Jurkat, Clone E6-1 (cell line): ENCODE data around the gene ZNF582.
"Not testable (repeated sequence)": the region's sequence is repeated elsewhere in the genome, so short reads cannot be mapped to it uniquely, and the experiment has no call there.

Experiments used
- DNase-seq: peaks from one replicate; pipeline ENCODE4 v3.0.0-alpha.2; 2011; ENCODE audit warnings: low read depth, low spot score
- H3K4me3 ChIP-seq: 2 replicates; pipeline ENCODE4 v1.5.1; 2011; ENCODE audit warnings: mild to moderate bottlenecking, low read length, control low read depth, moderate library complexity

The ZNF582 gene

DNA sequence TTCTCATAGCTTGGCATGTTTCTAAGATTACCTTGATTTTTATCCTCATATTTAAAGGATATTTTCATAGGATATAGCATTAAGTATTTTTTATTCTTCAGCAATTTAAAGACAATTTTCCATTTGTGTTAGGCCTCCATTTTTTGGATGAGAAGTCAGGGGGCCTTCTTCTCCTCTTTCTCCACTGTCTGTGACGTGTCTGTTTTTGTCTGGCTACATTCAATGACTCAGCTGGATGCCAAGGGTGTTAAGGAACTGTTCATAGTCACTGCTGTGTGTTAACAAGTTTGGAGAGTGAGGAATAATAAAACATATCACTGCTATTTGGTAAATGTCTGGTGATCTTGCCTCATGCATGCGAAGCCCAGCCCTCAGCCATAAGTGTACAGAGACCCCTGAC is 36.4 kb downstream of the ZNF582 start:
- DNase-seq = no peak
- no peak overlapping the region for H3K4me3 ChIP-seq

DNA sequence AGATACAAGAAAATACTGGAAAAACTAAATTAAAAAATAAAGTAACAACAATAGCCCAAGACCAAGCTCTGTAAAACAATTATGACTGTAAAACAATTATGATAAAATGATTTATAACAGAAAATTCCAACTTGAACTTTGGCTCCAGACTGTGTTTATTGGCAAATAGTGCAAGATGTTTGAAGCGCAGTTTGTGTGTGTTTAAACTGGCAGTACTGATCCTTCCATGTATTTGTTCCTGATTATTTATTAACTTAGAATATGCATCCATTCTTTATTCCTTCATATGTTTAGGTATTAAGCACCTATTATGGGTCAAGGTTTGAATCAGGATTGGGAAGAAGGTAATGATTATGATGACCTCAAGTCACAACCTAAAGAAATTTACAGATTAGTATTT is 37.8 kb downstream of the ZNF582 start:
- H3K4me3 ChIP-seq = no peak overlapping the region
- no peak for DNase-seq

DNA sequence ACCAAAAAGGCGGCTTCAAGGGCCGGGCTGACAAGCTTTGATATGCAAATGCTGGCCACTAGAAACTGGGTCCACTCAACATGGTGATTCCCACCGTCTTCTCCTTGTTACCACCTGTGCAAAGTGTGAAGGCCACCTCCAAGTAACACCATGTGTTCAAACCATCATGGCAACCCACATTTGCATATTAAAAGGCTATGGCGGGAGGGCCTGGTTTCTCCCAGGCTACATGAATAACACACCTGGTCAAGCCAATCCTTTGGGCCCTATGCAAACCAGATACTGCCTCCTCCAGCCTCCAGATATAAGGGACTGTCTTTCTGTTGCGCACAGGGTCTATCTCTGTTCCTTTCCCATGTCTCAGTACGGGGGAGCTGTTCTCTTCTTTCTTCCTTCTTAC is 42.1 kb downstream of the ZNF582 start:
- no peak for DNase-seq
- no peak overlapping the region for H3K4me3 ChIP-seq

DNA sequence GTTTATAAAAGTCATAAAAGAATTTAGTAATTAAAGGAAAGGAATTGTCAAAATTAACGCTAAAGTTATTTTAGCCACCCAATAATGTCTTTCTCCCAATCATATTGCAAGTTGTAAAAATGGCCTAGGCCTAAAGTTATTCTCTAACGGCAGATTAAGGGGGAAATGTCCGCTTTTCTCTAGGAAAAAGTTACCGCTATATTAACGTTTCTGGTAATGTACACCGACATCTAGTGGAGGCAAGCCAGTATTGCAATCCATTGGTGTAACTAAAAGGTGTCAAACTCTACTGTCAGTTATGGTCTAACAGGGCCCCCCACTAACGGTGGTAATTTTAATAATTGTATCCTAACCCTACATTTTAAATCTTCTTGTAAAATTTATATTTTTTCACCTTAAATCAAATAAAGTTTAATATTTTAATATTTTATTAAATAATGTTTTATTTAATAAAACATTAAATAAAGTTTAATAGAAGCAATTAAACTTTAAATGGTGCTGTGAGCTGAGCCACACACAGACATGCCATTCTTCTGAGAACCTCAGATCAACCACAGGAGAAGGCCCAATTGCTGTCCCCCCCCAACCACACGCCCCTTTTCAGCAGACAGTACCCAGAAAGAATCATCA is 42.8 kb downstream of the ZNF582 start:
- DNase-seq = peak; percentile 71
- H3K4me3 ChIP-seq = no peak overlapping the region

DNA sequence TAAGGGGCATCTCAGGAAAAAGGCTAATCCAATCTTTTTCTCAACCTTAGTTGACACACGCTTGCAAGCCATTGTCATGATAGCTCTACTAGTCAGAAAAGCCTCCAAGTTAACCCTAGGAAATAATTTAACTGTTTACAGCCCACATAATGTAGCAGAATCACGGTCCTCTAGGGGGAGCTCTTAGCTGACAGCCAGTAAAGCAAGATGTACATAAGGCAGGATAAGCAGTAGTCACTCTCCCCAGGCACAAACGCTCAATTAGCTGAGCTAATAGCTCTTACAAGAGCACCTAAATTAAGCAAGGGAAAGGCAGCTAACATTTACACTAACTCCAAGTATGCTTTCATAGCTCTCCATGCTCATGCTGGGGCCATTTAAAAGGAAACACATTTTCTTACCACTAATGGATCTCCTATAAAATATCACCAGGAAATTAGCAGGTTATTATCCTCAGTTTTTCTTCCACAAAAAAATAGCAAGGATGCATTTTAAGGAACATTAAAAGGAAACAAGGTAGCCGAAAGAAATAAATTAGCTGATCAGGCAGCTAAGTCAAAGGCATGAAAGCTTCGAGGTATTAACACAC is 45.0 kb downstream of the ZNF582 start:
- DNase-seq = peak; percentile 17
- H3K4me3 ChIP-seq = no peak overlapping the region

DNA sequence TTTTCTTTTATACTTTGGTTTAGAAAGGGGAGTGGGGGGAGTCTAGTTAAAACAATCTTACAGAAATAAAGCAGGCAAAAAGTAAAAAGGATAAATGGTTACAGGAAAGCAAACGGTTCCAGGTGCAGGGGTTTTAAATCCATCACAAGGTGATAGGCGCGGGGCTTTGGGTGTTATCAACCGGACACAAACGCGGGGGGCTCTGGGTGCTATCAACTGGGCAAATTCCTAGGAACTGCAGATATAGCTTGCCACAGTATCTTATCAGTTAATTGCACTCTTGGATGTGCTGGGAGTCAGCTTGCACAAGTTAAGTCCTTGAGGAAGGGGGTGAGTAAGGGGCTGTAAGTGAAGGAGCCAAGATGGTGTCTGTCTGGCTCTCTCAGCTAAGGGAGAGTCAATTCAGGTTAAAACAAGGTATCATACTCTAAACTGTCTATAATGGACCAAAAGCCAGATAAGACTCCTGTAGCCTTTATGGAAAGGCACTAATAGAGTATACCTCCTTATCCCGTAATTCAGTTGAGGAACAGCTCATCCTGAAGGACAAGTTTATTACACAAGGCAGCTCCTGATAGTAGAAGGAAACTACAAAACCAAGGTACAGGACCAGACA is 46.1 kb downstream of the ZNF582 start:
- no peak for DNase-seq

DNA sequence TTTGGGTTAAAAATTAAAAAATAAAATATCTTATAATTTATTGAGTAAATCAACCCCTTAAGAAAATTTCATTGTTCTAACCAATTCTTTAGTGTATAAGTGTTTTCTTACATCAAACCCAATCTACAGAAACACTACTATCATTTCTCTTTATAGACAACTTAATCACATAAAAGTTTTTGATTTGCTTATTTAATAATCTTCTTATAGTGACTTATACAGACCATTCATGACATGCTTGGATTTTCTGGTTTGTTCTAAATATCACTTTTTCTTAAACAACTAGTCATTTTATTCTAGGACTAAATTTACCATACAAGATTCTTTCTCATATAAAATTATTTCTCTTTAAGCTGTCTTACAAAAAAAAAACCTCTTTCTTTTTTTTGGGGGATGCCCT is 51.4 kb downstream of the ZNF582 start:
- H3K4me3 ChIP-seq = no peak overlapping the region
- peak; percentile 11 for DNase-seq

More for the DNA sequence above, 46.1 kb downstream of the ZNF582 start:
- no peak overlapping the region for H3K4me3 ChIP-seq

DNA sequence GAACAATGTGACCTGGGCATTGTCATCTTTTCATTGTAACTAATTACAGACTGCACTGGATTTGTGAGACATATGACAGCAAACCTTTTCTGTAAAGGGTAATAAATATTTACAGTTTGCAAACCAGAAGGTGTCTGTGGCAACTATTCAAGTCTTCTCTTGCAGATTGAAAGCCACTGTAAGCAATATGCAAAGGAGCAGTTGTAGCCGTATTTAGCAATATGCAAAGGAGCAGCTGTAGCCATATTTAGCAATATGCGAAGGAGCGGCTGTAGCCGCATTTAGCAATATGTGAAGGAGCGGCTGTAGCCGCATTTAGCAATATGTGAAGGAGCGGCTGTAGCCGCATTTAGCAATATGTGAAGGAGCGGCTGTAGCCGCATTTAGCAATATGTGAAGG is 54.3 kb downstream of the ZNF582 start:
- not testable (repeated sequence) for DNase-seq, H3K4me3 ChIP-seq

DNA sequence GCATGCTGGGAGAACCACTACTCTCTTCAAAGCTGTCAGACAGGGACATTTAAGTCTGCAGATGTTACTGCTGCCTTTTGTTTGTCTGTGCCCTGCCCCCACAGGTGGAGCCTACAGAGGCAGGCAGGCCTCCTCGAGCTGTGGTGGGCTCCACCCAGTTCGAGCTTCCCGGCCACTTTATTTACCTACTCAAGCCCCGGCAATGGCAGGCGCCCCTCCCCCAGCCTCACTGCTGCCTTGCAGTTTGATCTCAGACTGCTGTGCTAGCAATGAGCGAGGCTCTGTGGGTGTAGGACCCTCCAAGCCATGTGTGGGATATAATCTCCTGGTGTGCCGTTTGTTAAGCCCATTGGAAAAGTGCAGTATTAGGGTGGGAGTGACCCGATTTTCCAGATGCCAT is 56.3 kb downstream of the ZNF582 start:
- DNase-seq, H3K4me3 ChIP-seq: not testable (repeated sequence)

DNA sequence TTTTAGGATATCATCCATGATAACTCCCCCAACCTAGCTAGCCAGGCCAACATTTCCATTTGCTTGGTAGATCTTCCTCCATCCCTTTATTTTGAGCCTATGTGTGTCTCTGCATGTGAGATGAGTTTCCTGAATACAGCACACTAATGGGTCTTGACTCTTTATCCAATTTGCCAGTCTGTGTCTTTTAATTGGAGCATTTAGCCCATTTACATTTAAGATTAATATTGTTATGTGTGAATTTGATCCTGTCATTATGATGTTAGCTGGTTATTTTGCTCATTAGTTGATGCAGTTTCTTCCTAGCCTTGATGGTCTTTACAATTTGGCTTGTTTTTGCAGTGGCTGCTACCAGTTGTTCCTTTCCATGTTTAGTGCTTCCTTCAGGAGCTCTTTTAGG is 58.0 kb downstream of the ZNF582 start:
- DNase-seq, H3K4me3 ChIP-seq: not testable (repeated sequence)

DNA sequence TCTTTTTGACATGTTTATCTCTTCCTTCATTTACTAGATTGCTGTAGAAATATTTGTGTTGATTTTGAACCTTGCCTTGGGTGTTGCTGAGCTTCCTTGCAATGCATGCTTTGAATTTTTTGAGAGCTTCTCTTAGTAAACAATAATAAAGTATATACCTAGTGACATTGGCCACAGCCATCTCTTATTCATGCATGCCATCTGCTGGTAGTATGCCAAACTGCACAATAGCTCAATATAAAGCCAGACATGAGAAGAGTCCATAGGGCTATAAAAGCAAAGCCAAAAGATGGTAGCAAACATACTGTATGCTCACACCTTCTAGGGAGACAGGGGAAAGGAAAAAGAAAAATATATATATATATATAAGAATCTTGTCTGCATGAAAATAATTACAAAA is 59.8 kb downstream of the ZNF582 start:
- no peak overlapping the region for H3K4me3 ChIP-seq
- peak; percentile 65 for DNase-seq
